ENCODE measurements around the gene CP.
A peak's percentile ranks its signal among the peaks of the same experiment; 100 is the strongest.

The CP gene

GRCh38 chr3:149179220-149179619, 42.4 kb downstream of the CP start:
- DNase-seq: no peak

GRCh38 chr3:149177122-149177521, 44.5 kb downstream of the CP start:
- no peak for DNase-seq

GRCh38 chr3:149174901-149175300, 46.7 kb downstream of the CP start:
- no peak for DNase-seq

GRCh38 chr3:149170672-149171071, 51.0 kb downstream of the CP start:
- no peak for DNase-seq

- DNase-seq: no peak
These were observed 53.7 kb downstream of the CP start for GRCh38 chr3:149167898-149168297.

GRCh38 chr3:149163066-149163465, 58.6 kb downstream of the CP start:
- no peak for DNase-seq

- no peak for DNase-seq
These were observed 59.6 kb downstream of the CP start for GRCh38 chr3:149162007-149162406.

GRCh38 chr3:149160754-149161300, 60.8 kb downstream of the CP start:
- DNase-seq: no peak

- DNase-seq: no peak
These were observed 68.2 kb downstream of the CP start for GRCh38 chr3:149153402-149153801.

GRCh38 chr3:149152420-149152819, 69.2 kb downstream of the CP start:
- no peak for DNase-seq

GRCh38 chr3:149151843-149152242, 69.8 kb downstream of the CP start:
- DNase-seq: no peak

- no peak for DNase-seq
These were observed 71.2 kb downstream of the CP start for GRCh38 chr3:149150436-149150835.

GRCh38 chr3:149145974-149146373, 75.7 kb downstream of the CP start:
- no peak for DNase-seq

- DNase-seq: no peak
These were observed 76.3 kb downstream of the CP start for GRCh38 chr3:149145356-149145755.

- DNase-seq: no peak
These were observed 78.9 kb downstream of the CP start for GRCh38 chr3:149142682-149143081.

GRCh38 chr3:149134575-149134974, 87.1 kb downstream of the CP start:
- DNase-seq: no peak

- no peak for DNase-seq
These were observed 90.0 kb downstream of the CP start for GRCh38 chr3:149131589-149131988.

GRCh38 chr3:149129326-149130205, 92.1 kb downstream of the CP start, which contains the start of gene HPS3:
TSS of gene HPS3 (plus strand) at chr3:149129638. CDS start at chr3:149129724, 86 bp downstream.
- DNase-seq: peak; percentile 91

GRCh38 chr3:149128821-149129220, 92.8 kb downstream of the CP start:
- DNase-seq: no peak

- no peak for DNase-seq
These were observed 98.7 kb downstream of the CP start for GRCh38 chr3:149122721-149123578.

All from right forelimb (tissue), 1 donor.